ENCODE data around the gene AAMP.

AAMP gene

DNA sequence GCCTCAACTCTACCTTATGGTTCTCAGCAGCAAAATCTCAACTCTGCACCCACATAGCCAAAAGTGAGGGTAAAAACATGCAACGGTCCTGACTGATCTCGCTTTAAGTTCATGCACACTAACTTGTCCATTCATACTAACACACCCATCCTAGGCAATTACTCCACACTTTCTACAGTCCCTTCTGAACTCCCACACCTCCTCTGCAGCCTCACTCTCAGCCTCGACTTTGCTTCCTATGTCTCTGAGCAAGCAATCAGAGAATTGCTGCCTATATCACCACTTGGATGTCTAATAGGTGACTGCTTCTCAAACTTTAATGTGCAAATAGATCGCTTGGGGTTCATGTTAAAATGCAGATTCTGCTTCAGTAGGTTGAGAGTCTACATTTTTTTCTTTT is 30.2 kb upstream of the AAMP start:
- H3K27ac ChIP-seq, result no peak overlapping the region
- TF ChIP-seq, protein P1, sequence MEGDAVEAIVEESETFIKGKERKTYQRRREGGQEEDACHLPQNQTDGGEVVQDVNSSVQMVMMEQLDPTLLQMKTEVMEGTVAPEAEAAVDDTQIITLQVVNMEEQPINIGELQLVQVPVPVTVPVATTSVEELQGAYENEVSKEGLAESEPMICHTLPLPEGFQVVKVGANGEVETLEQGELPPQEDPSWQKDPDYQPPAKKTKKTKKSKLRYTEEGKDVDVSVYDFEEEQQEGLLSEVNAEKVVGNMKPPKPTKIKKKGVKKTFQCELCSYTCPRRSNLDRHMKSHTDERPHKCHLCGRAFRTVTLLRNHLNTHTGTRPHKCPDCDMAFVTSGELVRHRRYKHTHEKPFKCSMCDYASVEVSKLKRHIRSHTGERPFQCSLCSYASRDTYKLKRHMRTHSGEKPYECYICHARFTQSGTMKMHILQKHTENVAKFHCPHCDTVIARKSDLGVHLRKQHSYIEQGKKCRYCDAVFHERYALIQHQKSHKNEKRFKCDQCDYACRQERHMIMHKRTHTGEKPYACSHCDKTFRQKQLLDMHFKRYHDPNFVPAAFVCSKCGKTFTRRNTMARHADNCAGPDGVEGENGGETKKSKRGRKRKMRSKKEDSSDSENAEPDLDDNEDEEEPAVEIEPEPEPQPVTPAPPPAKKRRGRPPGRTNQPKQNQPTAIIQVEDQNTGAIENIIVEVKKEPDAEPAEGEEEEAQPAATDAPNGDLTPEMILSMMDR (IDR thresholded peaks at IDR 0.05), result no peak
- no peak for TF ChIP-seq ZFX (IDR thresholded peaks at IDR 0.05; ENCODE audit: borderline replicate concordance)

DNA sequence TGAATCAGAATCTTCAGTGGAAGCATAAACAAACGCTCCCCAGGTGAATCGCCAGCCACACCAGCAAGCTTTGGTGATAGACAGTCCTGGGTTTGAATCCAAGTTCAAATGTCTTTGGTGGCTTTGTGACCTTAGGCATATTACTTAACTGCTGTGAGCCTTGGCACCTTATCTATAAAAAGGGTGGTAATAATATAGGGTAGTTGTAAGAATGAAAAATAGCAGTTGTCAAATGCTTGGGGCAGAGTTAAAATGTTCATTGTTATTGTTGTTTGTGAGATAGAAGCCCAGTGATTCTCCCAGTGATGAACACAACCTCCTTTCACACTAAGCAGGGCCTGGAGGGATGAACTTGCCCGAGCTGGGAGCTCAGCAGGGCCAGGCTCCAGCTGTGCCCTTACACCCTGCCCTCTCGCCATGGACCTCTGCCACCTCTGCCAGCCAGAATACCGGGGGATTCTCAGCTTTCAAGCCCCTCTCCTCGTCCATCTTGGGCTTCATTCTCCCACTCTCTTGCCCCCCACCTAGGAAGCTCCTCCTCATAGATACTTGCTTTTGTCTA is 28.5 kb upstream of the AAMP start:
- TF ChIP-seq ZFX (IDR thresholded peaks at IDR 0.05; ENCODE audit: borderline replicate concordance), result no peak
- TF ChIP-seq, protein P1 (IDR thresholded peaks at IDR 0.05), result no peak
- H3K27ac ChIP-seq, result peak overlapping the region; percentile 94

DNA sequence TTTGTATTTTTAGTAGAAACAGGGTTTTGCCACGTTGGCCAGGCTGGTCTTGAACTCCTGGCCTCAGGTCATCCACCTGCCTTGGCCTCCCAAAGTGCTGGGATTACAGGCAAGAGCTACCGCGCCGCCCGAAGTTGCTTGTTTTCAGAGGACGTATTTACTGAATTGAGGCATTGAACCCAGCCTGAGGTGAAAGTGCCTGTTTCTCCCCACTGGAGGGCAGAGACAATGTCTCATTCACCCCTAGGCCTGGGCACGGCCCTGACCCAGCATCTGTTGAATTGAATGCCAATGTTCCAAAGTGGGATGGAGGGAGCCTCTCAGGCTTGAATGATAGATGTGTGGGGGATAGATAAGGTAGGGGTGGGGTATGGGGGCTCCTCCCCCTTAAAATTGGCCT is 26.9 kb upstream of the AAMP start:
- H3K27ac ChIP-seq, result peak overlapping the region; percentile 94
- no peak for TF ChIP-seq ZFX (IDR thresholded peaks at IDR 0.05; ENCODE audit: borderline replicate concordance)
- TF ChIP-seq, protein P1 (IDR thresholded peaks at IDR 0.05), result no peak

DNA sequence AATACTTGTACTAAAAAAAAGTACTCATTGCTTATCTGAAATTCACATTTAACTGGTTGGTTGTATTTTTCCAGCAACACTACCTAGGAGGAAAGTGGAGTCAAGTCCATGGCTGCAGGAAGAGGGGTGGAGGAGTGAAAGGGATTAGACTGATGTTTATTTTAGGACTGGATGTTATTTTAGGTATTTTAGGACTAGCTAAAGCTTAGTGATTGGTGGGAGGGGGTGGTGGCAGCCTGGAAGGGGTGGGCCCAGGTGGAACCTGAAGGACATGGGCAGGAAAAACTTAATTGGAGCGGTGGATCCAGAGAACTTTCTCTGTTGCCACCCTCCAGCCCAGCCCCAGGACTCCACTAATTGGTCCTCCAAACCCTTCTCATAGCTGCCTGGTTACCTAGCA is 26.3 kb upstream of the AAMP start:
- no peak for TF ChIP-seq ZFX (IDR thresholded peaks at IDR 0.05; ENCODE audit: borderline replicate concordance)
- TF ChIP-seq, protein P1 (IDR thresholded peaks at IDR 0.05), result no peak
- H3K27ac ChIP-seq, result peak overlapping the region; percentile 94

DNA sequence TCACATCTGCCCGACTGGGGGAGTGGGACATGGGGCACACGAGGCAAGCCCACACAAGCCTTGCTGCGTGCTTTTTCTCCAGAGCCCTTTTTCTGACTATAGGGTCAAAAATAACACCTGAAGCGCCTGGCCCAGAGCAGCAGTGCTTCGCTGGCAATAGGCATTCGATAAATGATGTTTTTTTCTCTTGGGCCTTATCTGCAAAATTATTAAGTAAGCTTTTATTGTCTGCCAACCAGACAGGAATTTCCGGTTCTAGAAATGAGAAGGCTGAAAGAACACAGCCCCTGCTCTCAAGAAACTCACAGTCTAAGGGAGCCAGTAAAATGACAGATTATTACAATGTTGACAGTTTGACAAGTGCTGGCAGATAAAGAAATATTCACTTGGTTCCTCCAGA is 25.1 kb upstream of the AAMP start:
- peak overlapping the region; percentile 94 for H3K27ac ChIP-seq
- no peak for TF ChIP-seq ZFX (IDR thresholded peaks at IDR 0.05; ENCODE audit: borderline replicate concordance)
- TF ChIP-seq, protein P1 (IDR thresholded peaks at IDR 0.05), result no peak

DNA sequence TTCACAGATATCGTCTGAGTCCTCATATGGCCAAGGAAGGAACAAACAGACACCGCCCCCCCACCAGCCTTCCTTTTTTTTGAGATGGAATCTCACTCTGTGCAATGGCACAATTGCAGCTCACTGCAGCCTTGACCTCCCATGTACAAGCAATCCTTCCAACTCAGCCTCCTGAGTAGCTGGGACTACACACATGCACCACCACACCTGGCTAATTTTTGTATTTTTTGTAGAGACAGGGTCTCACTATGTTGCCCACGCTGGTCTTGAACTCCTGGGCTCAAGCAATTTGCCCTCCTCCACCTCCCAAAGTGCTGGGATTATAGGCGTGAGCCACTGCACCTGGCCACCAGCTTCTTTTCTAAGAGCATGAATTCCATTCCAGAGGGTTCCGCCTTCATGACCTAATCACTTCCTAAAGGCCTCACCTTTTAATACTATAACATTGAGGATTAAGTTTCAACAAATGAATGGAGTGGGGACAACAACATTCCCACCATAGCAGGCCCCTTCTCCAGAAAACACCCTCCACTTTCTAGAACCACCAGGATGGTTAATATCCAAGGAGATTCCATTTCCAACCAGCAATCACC is 24.6 kb upstream of the AAMP start:
- peak overlapping the region; percentile 94 for H3K27ac ChIP-seq
- no peak for TF ChIP-seq ZFX (IDR thresholded peaks at IDR 0.05; ENCODE audit: borderline replicate concordance)
- TF ChIP-seq, protein P1 (IDR thresholded peaks at IDR 0.05), result no peak

DNA sequence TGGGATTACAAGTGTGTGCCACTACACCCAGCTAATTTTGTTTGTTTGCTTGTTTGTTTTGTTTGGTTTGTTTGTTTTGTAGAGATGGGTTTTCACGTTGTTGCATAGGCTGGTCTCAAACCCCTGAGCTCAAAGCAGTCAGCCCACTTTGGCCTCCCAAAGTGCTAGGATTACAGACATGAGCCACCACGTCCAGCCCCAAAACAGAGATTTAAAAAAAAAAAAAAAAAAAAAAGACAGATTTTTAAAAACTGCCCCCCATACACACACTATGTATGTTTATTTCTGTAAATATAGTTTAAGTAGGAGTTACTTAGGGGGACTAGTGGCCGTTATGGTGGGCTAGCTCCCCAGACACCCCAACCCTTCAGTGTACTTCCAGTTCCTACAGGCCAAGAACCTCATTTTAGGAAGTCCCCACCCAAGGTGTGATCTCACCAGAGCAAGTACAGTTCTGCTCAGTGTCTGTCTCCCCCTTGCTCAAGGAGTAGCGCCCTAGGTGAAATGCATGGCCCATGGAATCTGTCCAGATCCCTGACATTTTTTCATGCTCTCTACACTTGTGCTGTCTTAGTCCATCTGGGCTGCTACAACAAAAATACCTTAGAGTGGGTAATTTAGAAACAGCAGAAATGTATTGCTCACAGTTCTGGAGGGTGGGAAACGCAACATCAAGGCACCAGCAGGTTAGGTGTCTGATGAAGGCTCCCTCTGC is 23.9 kb upstream of the AAMP start:
- TF ChIP-seq ZFX (IDR thresholded peaks at IDR 0.05; ENCODE audit: borderline replicate concordance), result no peak
- TF ChIP-seq, protein P1 (IDR thresholded peaks at IDR 0.05), result no peak
- peak overlapping the region; percentile 94 for H3K27ac ChIP-seq

Data from 22Rv1 (cell line).